GM08714 (cell line): Measurements from ENCODE around the gene PODXL.

ENCODE experiments used
- H3K4me3 ChIP-seq: fragments of 200-500 bp; sonication (Bioruptor generic); 2 replicates; pipeline ENCODE4 v1.5.1; 2014; ENCODE audit warnings: mild to moderate bottlenecking, low read length, inconsistent platforms
- ZNF274 ChIP-seq: IDR thresholded peaks from 2 replicates; pipeline ENCODE4 v1.6.1; 2012; ENCODE audit warnings: mild to moderate bottlenecking, low read depth, low read length

The PODXL gene

GRCh38 chr7:131554880-131555516 is 1.4 kb downstream of the PODXL start:
- TF ChIP-seq ZNF274 = no peak
- no peak overlapping the region for H3K4me3 ChIP-seq

DNA sequence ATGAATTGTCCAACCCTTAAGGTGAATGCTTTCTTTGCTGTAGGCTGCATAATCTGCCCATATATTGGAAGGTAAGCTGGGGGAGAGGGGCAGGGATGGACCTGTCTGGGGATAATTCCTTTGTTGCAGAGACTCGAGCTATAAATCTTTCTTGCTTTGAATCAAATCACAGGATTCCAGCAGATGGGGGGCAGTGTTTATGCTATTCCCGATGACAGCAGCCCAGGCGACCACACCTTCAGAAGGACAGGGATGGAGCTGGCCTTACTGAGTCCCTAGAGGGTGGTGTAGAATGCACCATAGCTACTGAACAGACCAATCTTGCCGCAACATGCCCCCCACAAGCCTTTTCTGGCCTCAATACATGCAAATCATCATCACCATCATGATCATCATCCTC is 2.5 kb downstream of the PODXL start:
- no peak overlapping the region for H3K4me3 ChIP-seq
- TF ChIP-seq ZNF274 = no peak

- H3K4me3 ChIP-seq = no peak overlapping the region
- no peak for TF ChIP-seq ZNF274
Observed at GRCh38 chr7:131552053-131552452, 4.4 kb downstream of the PODXL start.

DNA sequence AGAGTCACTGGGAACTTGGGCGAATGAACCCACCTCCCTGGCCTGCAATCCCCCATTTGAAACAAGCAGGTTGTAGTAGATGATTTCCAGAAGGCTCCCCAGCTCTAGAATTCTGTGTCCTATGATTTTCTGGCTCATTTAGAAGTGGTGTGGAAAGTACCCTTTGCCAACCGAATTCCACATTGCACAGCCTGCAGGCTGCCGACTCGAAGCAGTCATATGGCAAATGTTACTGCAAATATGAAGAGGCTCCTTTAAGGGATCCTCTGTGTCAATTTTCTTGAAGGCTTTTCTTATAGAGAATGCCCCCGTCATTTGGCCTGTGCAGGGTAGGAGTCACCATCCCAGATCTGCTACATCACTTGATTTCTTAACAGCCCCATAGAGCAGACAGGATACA is 5.6 kb downstream of the PODXL start:
- no peak overlapping the region for H3K4me3 ChIP-seq

DNA sequence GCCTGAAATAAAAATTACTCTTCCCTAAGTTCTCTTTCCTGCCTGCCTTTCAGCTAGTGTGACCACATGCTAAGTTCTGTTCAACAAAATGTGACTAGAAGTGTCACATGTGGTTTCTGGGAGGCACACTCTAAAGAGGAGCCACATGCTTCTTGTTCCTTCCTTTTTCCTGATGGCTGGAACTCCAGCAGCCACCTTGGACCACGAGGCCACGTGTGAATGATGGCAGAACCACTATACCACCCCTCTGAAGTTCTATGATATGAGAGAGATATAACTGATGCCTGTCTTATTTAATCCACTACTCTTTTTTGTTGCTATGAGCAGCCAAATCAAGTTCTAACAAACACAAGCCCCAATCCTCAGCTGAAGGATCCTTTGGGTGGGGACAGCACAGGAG is 8.1 kb downstream of the PODXL start:
- no peak overlapping the region for H3K4me3 ChIP-seq
- TF ChIP-seq ZNF274 = no peak

More for the DNA sequence above, 5.6 kb downstream of the PODXL start:
- no peak for TF ChIP-seq ZNF274

GRCh38 chr7:131547589-131547988 is 8.8 kb downstream of the PODXL start:
- no peak for TF ChIP-seq ZNF274

GRCh38 chr7:131546583-131547141 is 9.8 kb downstream of the PODXL start:
- no peak for TF ChIP-seq ZNF274

More at GRCh38 chr7:131547589-131547988, 8.8 kb downstream of the PODXL start:
- H3K4me3 ChIP-seq = no peak overlapping the region

DNA sequence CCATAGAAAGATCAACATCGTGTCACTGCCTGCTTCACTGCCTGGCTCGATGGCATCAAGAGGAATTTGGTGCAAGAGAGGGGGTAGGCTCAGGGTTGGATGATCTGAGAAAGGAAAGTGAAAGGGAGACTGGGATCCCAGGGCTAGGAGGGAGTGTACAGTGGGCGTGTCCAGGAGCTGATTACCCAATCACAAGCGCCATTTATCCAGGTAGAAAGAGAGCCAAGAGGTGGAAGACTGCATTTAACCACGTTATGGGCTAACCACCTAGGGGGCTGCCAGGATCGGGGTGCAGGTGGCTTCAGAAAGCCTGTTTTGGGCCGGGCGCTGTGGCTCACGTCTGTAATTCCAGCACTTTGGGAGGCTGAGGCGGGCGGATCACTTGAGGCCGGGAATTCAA is 10.3 kb downstream of the PODXL start:
- TF ChIP-seq ZNF274 = no peak
- H3K4me3 ChIP-seq = no peak overlapping the region

More at GRCh38 chr7:131546583-131547141, 9.8 kb downstream of the PODXL start:
- H3K4me3 ChIP-seq = no peak overlapping the region

- no peak overlapping the region for H3K4me3 ChIP-seq
Observed at GRCh38 chr7:131544449-131545301, 11.8 kb downstream of the PODXL start.

DNA sequence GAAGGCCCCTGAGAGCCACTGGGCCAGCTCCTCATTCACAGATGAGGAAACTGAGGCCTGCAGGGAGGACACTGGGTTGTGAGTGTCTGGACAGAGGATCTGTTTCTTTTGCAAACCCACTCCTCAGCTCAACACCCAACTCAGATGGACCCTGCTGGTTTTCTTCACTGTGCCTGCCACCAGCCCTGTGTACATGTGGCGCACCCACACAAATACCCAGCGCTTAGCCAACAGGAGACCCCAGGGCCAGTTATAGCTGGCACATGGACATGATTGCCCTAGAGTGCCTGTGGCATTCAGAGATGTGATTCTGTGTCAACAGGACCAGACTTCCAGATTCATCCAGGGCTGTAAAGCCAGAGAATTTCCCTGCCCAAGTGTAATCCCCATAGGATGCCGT is 12.4 kb downstream of the PODXL start:
- no peak for TF ChIP-seq ZNF274
- no peak overlapping the region for H3K4me3 ChIP-seq

More at GRCh38 chr7:131544449-131545301, 11.8 kb downstream of the PODXL start:
- no peak for TF ChIP-seq ZNF274

GRCh38 chr7:131543298-131543697 is 13.1 kb downstream of the PODXL start:
- no peak for TF ChIP-seq ZNF274
- H3K4me3 ChIP-seq = no peak overlapping the region

DNA sequence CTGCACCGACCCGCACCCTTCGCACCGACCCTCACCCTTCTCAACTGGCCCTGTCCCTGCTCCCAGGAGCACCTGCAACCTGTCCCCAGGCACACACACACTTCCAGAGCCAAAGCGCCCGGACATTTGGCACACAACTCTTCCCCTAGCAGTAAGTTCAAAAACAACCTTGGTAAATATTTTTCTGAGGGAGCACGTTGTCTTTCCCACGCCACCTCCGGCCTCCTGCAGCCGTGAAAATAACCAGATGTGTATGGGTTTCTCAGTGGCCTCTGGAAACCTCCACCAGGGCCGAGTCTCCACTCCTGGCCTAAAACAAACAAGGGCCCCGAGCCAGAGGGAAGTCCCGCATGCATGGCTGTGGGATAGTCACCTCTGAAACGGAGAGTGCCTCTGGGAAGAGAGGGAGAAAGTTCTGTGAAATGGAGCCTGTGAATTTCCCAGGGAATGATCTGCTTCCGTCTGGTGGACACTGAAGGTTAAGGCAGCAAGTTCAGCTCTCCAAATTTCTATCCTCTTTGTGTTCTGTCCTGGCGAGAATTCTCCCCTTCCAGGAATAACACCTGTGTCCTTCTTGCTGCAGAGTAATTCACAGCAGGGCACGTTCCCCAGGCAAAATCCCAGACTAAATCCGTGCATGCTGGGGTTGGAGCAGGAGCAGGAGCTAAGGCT is 15.8 kb downstream of the PODXL start:
- TF ChIP-seq ZNF274 = no peak
- H3K4me3 ChIP-seq = no peak overlapping the region

GRCh38 chr7:131538813-131539179 is 17.6 kb downstream of the PODXL start:
- TF ChIP-seq ZNF274 = no peak
- no peak overlapping the region for H3K4me3 ChIP-seq

DNA sequence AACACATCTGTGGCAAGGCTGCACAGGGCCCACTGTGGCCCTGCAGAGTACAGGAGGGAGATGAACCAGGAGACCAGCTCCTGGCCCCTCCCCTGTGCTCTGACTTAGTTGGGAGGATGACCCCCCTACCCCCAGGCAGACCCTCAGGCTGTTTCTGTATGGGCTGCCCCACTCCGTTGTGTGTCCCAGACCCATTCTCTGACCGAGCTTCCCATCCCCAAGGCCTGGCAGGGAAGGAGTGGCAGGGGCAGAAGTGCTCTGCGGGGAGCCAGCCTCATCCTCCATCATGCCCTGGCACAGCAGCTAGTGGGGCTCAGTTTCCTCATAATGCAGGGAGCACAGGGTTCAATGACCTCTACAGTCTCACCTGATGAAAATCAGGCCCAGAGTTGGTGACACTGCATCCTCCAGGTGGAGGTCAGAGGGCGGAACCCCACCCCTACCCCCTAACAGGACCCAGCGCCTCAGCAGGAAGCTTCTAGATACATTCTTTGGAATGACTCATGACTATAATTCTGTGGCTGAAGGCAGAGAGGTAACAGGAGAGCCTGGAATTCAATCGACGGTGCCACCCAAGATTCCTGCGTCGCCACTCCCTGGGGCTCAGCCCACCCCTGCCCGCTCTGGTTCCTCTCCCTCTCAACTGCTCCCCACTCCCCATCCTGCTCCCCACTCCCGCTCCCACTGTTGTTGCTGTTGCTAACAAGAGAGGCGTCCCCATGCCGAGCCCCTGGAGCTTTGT is 18.2 kb downstream of the PODXL start:
- no peak for TF ChIP-seq ZNF274
- no peak overlapping the region for H3K4me3 ChIP-seq
